Neural cell (in vitro differentiated cells): ENCODE data around the gene ICAM3. TPM values are rescaled to one million over a fixed set of nuclear protein-coding genes. Genes with fewer than 3 reads are reported as not detected.

ENCODE experiments used
- H2AFZ ChIP-seq: fragments of 200-600, 300-800 bp; sonication (generic), shearing (Covaris generic); 2 replicates; pipeline ENCODE4 v1.6.0; 2014; ENCODE audit warnings: low read depth, mild to moderate bottlenecking, antibody characterized with exemption, low read length, moderate library complexity
- H3F3A ChIP-seq: fragments of 200-600 bp; shearing (Covaris generic); 2 replicates; pipeline ENCODE4 v1.6.1; 2016; ENCODE audit warnings: mild to moderate bottlenecking, moderate library complexity, mixed read lengths, antibody characterized with exemption, low read length; ENCODE audit not compliant: insufficient read depth, poor library complexity, severe bottlenecking
- H3K27ac ChIP-seq: fragments of 200-600, 300-800 bp; sonication (generic), shearing (Covaris generic); 2 replicates; pipeline ENCODE4 v1.5.1; 2014; ENCODE audit warnings: mild to moderate bottlenecking, low read length, moderate library complexity
- H3K27me3 ChIP-seq: fragments of 300-800, 200-600 bp; sonication (generic), shearing (Covaris generic); 2 replicates; pipeline ENCODE4 v1.6.0; 2014; ENCODE audit warnings: mild to moderate bottlenecking, low read depth, low read length, moderate library complexity; ENCODE audit not compliant: insufficient read depth
- H3K36me3 ChIP-seq: fragments of 300-800, 200-600 bp; sonication (generic), shearing (Covaris generic); 2 replicates; pipeline ENCODE4 v1.5.1; 2014; ENCODE audit warnings: mild to moderate bottlenecking, antibody characterized with exemption, low read length, moderate library complexity; ENCODE audit not compliant: insufficient read depth
- H3K4me2 ChIP-seq: fragments of 300-800, 200-600 bp; sonication (generic), shearing (Covaris generic); 2 replicates; pipeline ENCODE4 v1.6.0; 2014; ENCODE audit warnings: mild to moderate bottlenecking, low read length
- H3K4me3 ChIP-seq: fragments of 300-800, 200-600 bp; sonication (generic), shearing (Covaris generic); 2 replicates; pipeline ENCODE4 v1.5.1; 2014; ENCODE audit warnings: mild to moderate bottlenecking, low read length, moderate library complexity
- H3K79me2 ChIP-seq: fragments of 200-600 bp; shearing (Covaris generic); replicated peaks from 2 replicates; pipeline ENCODE4 v1.6.0; 2014; ENCODE audit warnings: mild to moderate bottlenecking, low read length, moderate library complexity; ENCODE audit not compliant: insufficient read depth
- H3K9ac ChIP-seq: fragments of 300-800, 200-600 bp; sonication (generic), shearing (Covaris generic); 2 replicates; pipeline ENCODE4 v1.6.1; 2016; ENCODE audit warnings: mild to moderate bottlenecking, low read length, mixed read lengths
- H3K9me2 ChIP-seq: fragments of 200-600 bp; shearing (Covaris generic); 2 replicates; pipeline ENCODE4 v1.6.1; 2016; ENCODE audit warnings: mild to moderate bottlenecking, low read length, mixed read lengths; ENCODE audit not compliant: insufficient read depth
- H3K9me3 ChIP-seq: fragments of 200-600, 300-800 bp; sonication (generic), shearing (Covaris generic); 2 replicates; pipeline ENCODE4 v1.6.1; 2016; ENCODE audit warnings: mild to moderate bottlenecking, mixed run types, low read length, moderate library complexity, mixed read lengths
- H4K20me1 ChIP-seq: fragments of 200-600 bp; shearing (Covaris generic); 2 replicates; pipeline ENCODE4 v1.6.1; 2016; ENCODE audit warnings: mild to moderate bottlenecking, mixed run types; ENCODE audit not compliant: insufficient read depth
- EP300 ChIP-seq: fragments of 450-650 bp; conservative IDR thresholded peaks from 2 replicates; pipeline ENCODE4 v1.6.1; 2014; ENCODE audit warnings: antibody characterized with exemption, mild to moderate bottlenecking, moderate library complexity; ENCODE audit not compliant: poor library complexity, severe bottlenecking
- EZH2 ChIP-seq: fragments of 200-600, 300-800 bp; shearing (Covaris generic), sonication (generic); IDR thresholded peaks from 2 replicates; pipeline ENCODE4 v1.6.1; 2014; ENCODE audit warnings: antibody characterized with exemption, low read length, borderline replicate concordance, mild to moderate bottlenecking; ENCODE audit not compliant: insufficient read depth, poor library complexity, severe bottlenecking
- MXI1 ChIP-seq: fragments of 450-650 bp; conservative IDR thresholded peaks from 2 replicates; pipeline ENCODE4 v1.6.1; 2014; ENCODE audit warnings: antibody characterized with exemption, mild to moderate bottlenecking; ENCODE audit not compliant: poor library complexity, severe bottlenecking
- POLR2AphosphoS5 ChIP-seq: IDR thresholded peaks from 2 replicates; pipeline ENCODE4 v1.6.1; 2012
- RAD21 ChIP-seq: fragments of 450-650 bp; conservative IDR thresholded peaks from 2 replicates; pipeline ENCODE4 v1.6.1; 2014; ENCODE audit warnings: antibody characterized with exemption, mild to moderate bottlenecking, moderate library complexity
- SMC3 ChIP-seq: fragments of 450-650 bp; conservative IDR thresholded peaks from 2 replicates; pipeline ENCODE4 v1.6.1; 2014; ENCODE audit warnings: antibody characterized with exemption, mild to moderate bottlenecking, moderate library complexity; ENCODE audit not compliant: poor library complexity
- TAF1 ChIP-seq: IDR thresholded peaks from 2 replicates; pipeline ENCODE4 v1.6.1; 2012; ENCODE audit warnings: low read depth
- polyA plus RNA-seq: library from polyadenylated mRNA; depleted of rRNA; stranded (reverse); fragments of >200 nt; gene quantifications from 2 replicates; pipeline ENCODE4 v1.2.3, GENCODE V29; 2014
- TF ChIP-seq, protein P1 (sequence below): IDR thresholded peaks from 2 replicates; pipeline ENCODE4 v1.6.1; 2012; ENCODE audit warnings: borderline replicate concordance
- TF ChIP-seq, protein P2 (sequence below): fragments of 450-650 bp; IDR thresholded peaks from 2 replicates; pipeline ENCODE4 v1.5.1; 2014; ENCODE audit warnings: antibody characterized with exemption, mild to moderate bottlenecking, moderate library complexity; ENCODE audit not compliant: poor library complexity, severe bottlenecking

Gene ICAM3
- polyA plus RNA-seq, 1 donor from 2014 or later, result 0.53 TPM

DNA sequence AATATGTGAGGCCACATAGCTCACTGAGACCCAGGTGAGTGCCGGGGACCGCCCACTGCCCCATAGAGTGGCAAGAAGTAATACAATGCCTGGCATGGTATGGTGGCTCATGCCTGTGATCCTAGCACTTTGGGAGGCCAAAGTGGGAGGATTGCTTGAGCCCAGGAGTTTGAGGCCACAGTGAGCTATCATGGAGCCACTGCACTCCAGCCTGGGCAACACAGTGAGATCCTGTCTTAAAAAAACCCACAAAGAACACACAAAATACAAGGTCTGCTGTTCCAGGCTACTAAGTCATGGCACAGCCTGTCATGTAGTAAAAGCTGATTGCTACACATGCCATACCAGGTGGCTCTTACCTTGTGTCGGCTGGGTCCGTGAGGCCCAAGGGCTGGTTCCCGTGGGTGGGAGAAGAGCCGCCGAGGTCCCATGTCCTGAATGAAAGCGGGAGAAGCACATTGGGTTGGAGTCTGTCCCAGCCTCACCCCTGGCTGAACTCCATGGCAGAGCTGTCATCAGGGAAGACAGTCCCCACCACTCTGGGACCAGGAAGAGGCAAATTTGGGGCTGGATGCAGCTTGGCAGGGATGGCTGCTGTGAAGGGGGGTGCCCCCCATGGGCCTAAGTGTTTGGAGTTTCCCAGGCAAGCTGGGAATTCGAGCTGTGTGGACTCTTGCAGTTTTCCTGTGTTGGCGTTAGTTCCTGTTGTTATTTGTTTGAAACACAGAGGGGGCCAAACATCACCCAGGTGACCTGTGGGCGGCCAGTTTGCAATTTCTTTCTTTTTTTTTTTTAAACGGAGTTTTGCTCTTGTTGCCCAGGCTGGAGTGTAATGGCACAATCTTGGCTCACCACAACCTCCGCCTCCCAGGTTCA is 20.4 kb downstream of the ICAM3 start:
- H3K27ac ChIP-seq, result no peak overlapping the region
- H3K4me2 ChIP-seq, result no peak overlapping the region
- H3K79me2 ChIP-seq, result no peaks in the 10 kb centered on the region
- no peaks in the 10 kb centered on the region for H3K9me2 ChIP-seq
- H4K20me1 ChIP-seq, result no peaks in the 10 kb centered on the region
- H2AFZ ChIP-seq, result no peak overlapping the region
- H3K9me3 ChIP-seq, result no peaks in the 10 kb centered on the region
- TF ChIP-seq, protein P1, sequence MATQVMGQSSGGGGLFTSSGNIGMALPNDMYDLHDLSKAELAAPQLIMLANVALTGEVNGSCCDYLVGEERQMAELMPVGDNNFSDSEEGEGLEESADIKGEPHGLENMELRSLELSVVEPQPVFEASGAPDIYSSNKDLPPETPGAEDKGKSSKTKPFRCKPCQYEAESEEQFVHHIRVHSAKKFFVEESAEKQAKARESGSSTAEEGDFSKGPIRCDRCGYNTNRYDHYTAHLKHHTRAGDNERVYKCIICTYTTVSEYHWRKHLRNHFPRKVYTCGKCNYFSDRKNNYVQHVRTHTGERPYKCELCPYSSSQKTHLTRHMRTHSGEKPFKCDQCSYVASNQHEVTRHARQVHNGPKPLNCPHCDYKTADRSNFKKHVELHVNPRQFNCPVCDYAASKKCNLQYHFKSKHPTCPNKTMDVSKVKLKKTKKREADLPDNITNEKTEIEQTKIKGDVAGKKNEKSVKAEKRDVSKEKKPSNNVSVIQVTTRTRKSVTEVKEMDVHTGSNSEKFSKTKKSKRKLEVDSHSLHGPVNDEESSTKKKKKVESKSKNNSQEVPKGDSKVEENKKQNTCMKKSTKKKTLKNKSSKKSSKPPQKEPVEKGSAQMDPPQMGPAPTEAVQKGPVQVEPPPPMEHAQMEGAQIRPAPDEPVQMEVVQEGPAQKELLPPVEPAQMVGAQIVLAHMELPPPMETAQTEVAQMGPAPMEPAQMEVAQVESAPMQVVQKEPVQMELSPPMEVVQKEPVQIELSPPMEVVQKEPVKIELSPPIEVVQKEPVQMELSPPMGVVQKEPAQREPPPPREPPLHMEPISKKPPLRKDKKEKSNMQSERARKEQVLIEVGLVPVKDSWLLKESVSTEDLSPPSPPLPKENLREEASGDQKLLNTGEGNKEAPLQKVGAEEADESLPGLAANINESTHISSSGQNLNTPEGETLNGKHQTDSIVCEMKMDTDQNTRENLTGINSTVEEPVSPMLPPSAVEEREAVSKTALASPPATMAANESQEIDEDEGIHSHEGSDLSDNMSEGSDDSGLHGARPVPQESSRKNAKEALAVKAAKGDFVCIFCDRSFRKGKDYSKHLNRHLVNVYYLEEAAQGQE, result no peak
- TF ChIP-seq RAD21 (no peak), MXI1 (no peak), TAF1 (no peak), EP300 (no peak), SMC3 (no peak), EZH2 (no peak)
- TF ChIP-seq, protein P2, sequence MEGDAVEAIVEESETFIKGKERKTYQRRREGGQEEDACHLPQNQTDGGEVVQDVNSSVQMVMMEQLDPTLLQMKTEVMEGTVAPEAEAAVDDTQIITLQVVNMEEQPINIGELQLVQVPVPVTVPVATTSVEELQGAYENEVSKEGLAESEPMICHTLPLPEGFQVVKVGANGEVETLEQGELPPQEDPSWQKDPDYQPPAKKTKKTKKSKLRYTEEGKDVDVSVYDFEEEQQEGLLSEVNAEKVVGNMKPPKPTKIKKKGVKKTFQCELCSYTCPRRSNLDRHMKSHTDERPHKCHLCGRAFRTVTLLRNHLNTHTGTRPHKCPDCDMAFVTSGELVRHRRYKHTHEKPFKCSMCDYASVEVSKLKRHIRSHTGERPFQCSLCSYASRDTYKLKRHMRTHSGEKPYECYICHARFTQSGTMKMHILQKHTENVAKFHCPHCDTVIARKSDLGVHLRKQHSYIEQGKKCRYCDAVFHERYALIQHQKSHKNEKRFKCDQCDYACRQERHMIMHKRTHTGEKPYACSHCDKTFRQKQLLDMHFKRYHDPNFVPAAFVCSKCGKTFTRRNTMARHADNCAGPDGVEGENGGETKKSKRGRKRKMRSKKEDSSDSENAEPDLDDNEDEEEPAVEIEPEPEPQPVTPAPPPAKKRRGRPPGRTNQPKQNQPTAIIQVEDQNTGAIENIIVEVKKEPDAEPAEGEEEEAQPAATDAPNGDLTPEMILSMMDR, result no peak
- no peaks in the 10 kb centered on the region for H3K27me3 ChIP-seq
- no peaks in the 10 kb centered on the region for H3K36me3 ChIP-seq
- no peak overlapping the region for H3K4me3 ChIP-seq
- no peak overlapping the region for H3K9ac ChIP-seq
- no peaks in the 10 kb centered on the region for H3F3A ChIP-seq

- no peaks in the 10 kb centered on the region for H3K9me2 ChIP-seq
- H3K4me2 ChIP-seq, result no peak overlapping the region
- H3K27ac ChIP-seq, result no peak overlapping the region
- H3F3A ChIP-seq, result no peaks in the 10 kb centered on the region
- no peak overlapping the region for H3K4me3 ChIP-seq
- H3K79me2 ChIP-seq, result no peaks in the 10 kb centered on the region
- no peaks in the 10 kb centered on the region for H3K36me3 ChIP-seq
- H3K9me3 ChIP-seq, result no peaks in the 10 kb centered on the region
- TF ChIP-seq MXI1 (no peak), RAD21 (no peak), TAF1 (no peak), SMC3 (no peak), EZH2 (no peak), EP300 (no peak), POLR2AphosphoS5 (no peak)
- TF ChIP-seq, protein P2, result no peak
- TF ChIP-seq, protein P1, result no peak
- H4K20me1 ChIP-seq, result no peaks in the 10 kb centered on the region
- no peak overlapping the region for H3K9ac ChIP-seq
- no peak overlapping the region for H2AFZ ChIP-seq
- no peaks in the 10 kb centered on the region for H3K27me3 ChIP-seq
Measured at GRCh38 chr19:10317857-10318462, 21.5 kb downstream of the ICAM3 start.
